Adipocyte (in vitro differentiated cells): ENCODE results near the gene ASAP3.

ENCODE experiments used
- DNase-seq: peaks from one replicate; pipeline ENCODE4 v3.0.0-alpha.2; 2015; ENCODE audit warnings: low read depth
- H3K27me3 ChIP-seq: replicated peaks from 2 replicates; pipeline ENCODE4 v1.7.0; 2013; ENCODE audit warnings: mild to moderate bottlenecking, low read length, moderate library complexity; ENCODE audit not compliant: control insufficient read depth, insufficient read depth
- H3K36me3 ChIP-seq: 2 replicates; pipeline ENCODE4 v1.7.0; 2013; ENCODE audit warnings: low read length, mild to moderate bottlenecking, moderate library complexity; ENCODE audit not compliant: control insufficient read depth, insufficient read depth, severe bottlenecking
- H3K4me1 ChIP-seq: 2 replicates; pipeline ENCODE4 v1.7.0; 2013; ENCODE audit warnings: mild to moderate bottlenecking, low read length, moderate library complexity; ENCODE audit not compliant: control insufficient read depth, insufficient read depth
- H3K4me3 ChIP-seq: 2 replicates; pipeline ENCODE4 v1.7.0; 2013; ENCODE audit warnings: mild to moderate bottlenecking, low read length, moderate library complexity
- H3K9ac ChIP-seq: 2 replicates; pipeline ENCODE4 v1.7.0; 2013; ENCODE audit warnings: mild to moderate bottlenecking, low read length, moderate library complexity
- H3K9me3 ChIP-seq: 2 replicates; pipeline ENCODE4 v1.7.0; 2013; ENCODE audit warnings: mild to moderate bottlenecking, low read length, moderate library complexity; ENCODE audit not compliant: control insufficient read depth

The ASAP3 gene

DNA sequence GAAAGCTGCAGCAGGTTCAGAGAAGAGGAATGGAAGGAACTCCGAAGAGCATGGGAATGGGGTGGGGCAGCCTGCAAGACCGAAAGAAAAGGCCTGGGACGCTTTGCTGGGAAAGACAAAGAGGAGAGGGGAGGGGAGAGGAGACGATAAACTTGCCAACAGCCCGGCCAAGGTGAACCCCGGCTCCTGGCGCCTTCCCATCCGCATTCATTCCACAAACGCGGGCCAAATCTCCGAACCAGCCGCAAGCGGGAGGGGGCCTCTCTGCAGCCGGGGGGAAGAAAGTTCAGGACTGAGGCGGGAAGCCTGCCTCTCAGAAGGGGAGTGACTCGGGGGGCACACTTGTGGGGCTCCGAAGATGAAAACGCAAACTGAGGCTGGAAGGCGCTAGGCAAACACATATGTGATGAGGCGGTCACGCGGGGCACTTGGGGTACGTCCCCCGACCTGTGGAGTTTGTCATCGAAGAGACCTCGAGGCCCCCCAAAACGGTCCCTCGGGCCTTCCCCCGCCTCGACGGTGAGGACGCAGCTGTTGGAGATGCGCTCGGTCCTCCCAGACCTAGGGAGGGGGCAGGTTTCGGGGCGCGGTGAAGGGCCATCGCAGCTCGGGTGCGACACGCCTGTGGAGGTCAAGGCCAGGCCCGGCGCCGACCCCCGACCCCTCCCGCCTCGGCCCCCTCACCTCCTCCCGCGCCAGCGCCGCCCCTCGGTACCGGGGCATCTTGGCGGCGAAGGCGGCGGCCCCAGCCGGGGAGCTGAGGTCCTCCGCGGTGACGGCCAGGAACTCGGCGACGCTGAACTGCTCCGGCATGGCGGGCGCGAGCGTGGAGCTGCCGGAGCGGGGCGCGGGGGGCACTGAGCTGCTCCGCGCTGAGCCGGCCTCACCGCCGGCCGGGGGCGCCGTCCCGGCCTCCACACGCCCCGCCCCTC, at the start of gene ASAP3:
Gene ASAP3 (minus strand): TSS at position 859 of the 932 bp plus-strand sequence. CDS start 46 bp downstream, at position 813.
- Histone ChIP-seq H3K27me3 (no peaks in the 10 kb centered on the region), H3K9me3 (no peaks in the 10 kb centered on the region), H3K36me3 (no peaks in the 10 kb centered on the region), H3K4me3 (peak within 1 kb of the TSS; percentile 86), H3K4me1 (peaks cover 45% of the 10 kb centered on the region), H3K9ac (peak within 1 kb of the TSS; percentile 91)
- DNase-seq: peak; percentile 63

GRCh38 chr1:23533246-23534023, 49.5 kb upstream of the ASAP3 start:
- Histone ChIP-seq H3K27me3 (peaks cover 11% of the 10 kb centered on the region), H3K9ac (no peak overlapping the region), H3K4me1 (peaks cover 15% of the 10 kb centered on the region), H3K4me3 (no peak overlapping the region), H3K36me3 (no peaks in the 10 kb centered on the region), H3K9me3 (no peaks in the 10 kb centered on the region)
- no peak for DNase-seq

- peaks cover 11% of the 10 kb centered on the region for H3K27me3 ChIP-seq
- DNase-seq: no peak
- peak overlapping the region; percentile 69 for H3K9ac ChIP-seq
- no peaks in the 10 kb centered on the region for H3K36me3 ChIP-seq
- H3K4me1 ChIP-seq: peaks cover 21% of the 10 kb centered on the region
- peak overlapping the region; percentile 70 for H3K4me3 ChIP-seq
- no peaks in the 10 kb centered on the region for H3K9me3 ChIP-seq
Measured at GRCh38 chr1:23531562-23532094, 47.6 kb upstream of the ASAP3 start.

GRCh38 chr1:23530747-23531561, 47.0 kb upstream of the ASAP3 start, which contains the start of gene E2F2:
E2F2 (minus strand) TSS chr1:23531233; CDS start chr1:23530793, 440 bp downstream.
- Histone ChIP-seq H3K4me1 (peaks cover 21% of the 10 kb centered on the region), H3K4me3 (peak within 1 kb of the TSS; percentile 71), H3K27me3 (peaks cover 11% of the 10 kb centered on the region), H3K9ac (peak within 1 kb of the TSS; percentile 69), H3K9me3 (no peaks in the 10 kb centered on the region), H3K36me3 (no peaks in the 10 kb centered on the region)
- DNase-seq: peak; percentile 96

DNA sequence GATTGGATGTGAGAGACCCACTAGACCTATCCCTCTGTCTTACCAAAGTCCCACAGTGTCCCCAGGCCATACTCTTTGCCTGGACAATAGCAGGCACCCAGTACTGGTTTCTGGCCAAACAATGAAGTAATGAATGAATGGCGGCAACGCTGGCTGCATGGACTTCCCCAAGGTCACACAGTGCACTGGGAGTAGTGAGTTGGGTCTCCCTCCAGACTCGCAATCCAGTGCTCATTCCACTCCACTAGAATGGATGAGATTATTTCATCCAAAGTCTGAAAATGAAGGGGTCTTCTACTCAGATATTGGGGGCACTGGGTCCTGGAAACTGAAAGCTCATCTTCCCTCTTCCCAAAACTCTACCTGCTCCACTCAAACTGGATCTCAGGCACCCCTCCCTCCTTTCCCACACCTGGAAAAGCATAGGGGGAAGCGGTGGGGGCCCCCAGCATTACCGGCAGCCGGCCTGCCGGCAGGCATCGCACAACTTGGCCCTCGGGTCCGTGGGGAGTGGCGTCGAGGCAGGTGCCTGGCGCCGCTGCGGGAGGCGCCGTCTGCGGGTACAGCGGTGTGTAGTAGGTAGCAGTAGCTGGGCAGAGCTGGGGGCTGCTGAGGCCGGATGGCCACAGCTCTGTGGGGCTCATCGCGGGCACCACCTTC, 46.2 kb upstream of the ASAP3 start:
- Histone ChIP-seq H3K36me3 (no peaks in the 10 kb centered on the region), H3K9me3 (no peaks in the 10 kb centered on the region), H3K9ac (peak overlapping the region; percentile 41), H3K4me3 (peak overlapping the region; percentile 71), H3K27me3 (peaks cover 11% of the 10 kb centered on the region), H3K4me1 (peaks cover 21% of the 10 kb centered on the region)
- no peak for DNase-seq

- no peak for DNase-seq
- Histone ChIP-seq H3K9me3 (no peaks in the 10 kb centered on the region), H3K27me3 (peaks cover 11% of the 10 kb centered on the region), H3K36me3 (no peaks in the 10 kb centered on the region), H3K9ac (no peak overlapping the region), H3K4me3 (no peak overlapping the region), H3K4me1 (peaks cover 21% of the 10 kb centered on the region)
Measured at GRCh38 chr1:23529146-23530086, 45.4 kb upstream of the ASAP3 start.

DNA sequence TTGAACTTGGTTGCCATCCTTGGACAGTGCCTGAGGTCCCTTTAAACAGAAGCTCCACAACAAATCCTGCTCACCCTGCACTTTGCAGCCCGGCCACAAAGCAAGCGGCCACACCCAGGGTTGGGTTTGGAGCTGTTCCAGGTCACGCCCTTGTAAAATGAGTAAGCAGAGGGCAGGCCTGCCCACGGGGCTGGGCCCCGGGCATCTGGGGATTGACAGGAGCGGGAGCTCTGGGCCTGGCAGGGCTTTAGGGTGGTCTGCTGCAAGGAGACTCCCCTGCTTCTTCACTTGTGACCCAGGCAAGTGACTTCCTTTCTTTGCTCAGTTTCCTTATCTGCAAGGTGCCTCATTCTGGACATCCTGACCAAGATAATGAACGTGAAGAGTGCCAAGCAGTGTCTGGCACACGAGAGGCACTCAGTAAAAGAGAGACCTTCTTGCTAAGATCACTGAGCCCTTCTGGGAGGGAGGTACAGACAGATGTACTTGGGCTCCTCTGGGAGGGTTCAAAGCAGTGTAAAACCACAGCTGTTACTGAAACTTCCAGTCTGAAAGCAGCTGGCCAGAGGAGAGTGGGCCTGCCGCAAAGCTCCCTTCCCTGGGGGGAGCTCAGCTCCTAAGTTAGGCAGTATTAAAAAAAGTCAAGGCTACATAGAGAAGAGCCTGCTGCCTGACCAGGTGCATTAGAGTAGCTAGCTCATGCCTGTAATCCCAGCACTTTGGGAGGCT, 44.4 kb upstream of the ASAP3 start:
- DNase-seq: peak; percentile 84
- Histone ChIP-seq H3K9me3 (no peaks in the 10 kb centered on the region), H3K9ac (no peak overlapping the region), H3K27me3 (peaks cover 11% of the 10 kb centered on the region), H3K4me3 (no peak overlapping the region), H3K36me3 (no peaks in the 10 kb centered on the region), H3K4me1 (peaks cover 21% of the 10 kb centered on the region)

- H3K4me1 ChIP-seq: peaks cover 21% of the 10 kb centered on the region
- no peaks in the 10 kb centered on the region for H3K36me3 ChIP-seq
- H3K9ac ChIP-seq: no peak overlapping the region
- no peak for DNase-seq
- no peak overlapping the region for H3K4me3 ChIP-seq
- no peaks in the 10 kb centered on the region for H3K9me3 ChIP-seq
- peaks cover 11% of the 10 kb centered on the region for H3K27me3 ChIP-seq
Measured at GRCh38 chr1:23527900-23528249, 43.9 kb upstream of the ASAP3 start.

GRCh38 chr1:23527366-23527765, 43.4 kb upstream of the ASAP3 start:
- peaks cover 21% of the 10 kb centered on the region for H3K4me1 ChIP-seq
- no peak overlapping the region for H3K9ac ChIP-seq
- no peak overlapping the region for H3K4me3 ChIP-seq
- no peaks in the 10 kb centered on the region for H3K36me3 ChIP-seq
- peaks cover 11% of the 10 kb centered on the region for H3K27me3 ChIP-seq
- no peaks in the 10 kb centered on the region for H3K9me3 ChIP-seq
- no peak for DNase-seq
